Liver (tissue), 9 donors: Measurements from ENCODE around the gene RHEB. TPM values are rescaled to one million over a fixed set of nuclear protein-coding genes. Genes with fewer than 3 reads are reported as not detected.

Experiments used
- DNase-seq: peaks from one replicate; pipeline ENCODE4 v3.0.0-alpha.2; 2017; ENCODE audit warnings: low spot score
- H3K27ac ChIP-seq, 2 donors: one replicate each; pipeline ENCODE4 v1.7.0; 2013; ENCODE audit warnings: inconsistent platforms in 2 of 2, low read length in 2 of 2, control low read depth in 1 of 2, low read depth in 1 of 2, mild to moderate bottlenecking in 1 of 2
- H3K27me3 ChIP-seq, 4 donors: one replicate each; pipeline versions ENCODE4 v1.6.1 to v1.7.0; 2013; ENCODE audit warnings: low read length in 3 of 4, inconsistent platforms in 1 of 4, mild to moderate bottlenecking in 1 of 4, moderate library complexity in 1 of 4; ENCODE audit not compliant: control insufficient read depth in 4 of 4, insufficient read depth in 4 of 4
- H3K36me3 ChIP-seq, 4 donors: one replicate each; pipeline versions ENCODE4 v1.6.1 to v1.7.0; 2013; ENCODE audit warnings: low read length in 3 of 4, mild to moderate bottlenecking in 3 of 4, low read depth in 1 of 4, moderate library complexity in 1 of 4; ENCODE audit not compliant: control insufficient read depth in 4 of 4, insufficient read depth in 3 of 4
- H3K4me1 ChIP-seq, 4 donors: one replicate each; pipeline versions ENCODE4 v1.6.1 to v1.7.0; 2013; ENCODE audit warnings: low read length in 3 of 4, mild to moderate bottlenecking in 3 of 4, moderate library complexity in 1 of 4; ENCODE audit not compliant: control insufficient read depth in 4 of 4, insufficient read depth in 4 of 4
- H3K4me3 ChIP-seq, 3 donors: one replicate each; pipeline versions ENCODE4 v1.6.1 to v1.7.0; 2013; ENCODE audit warnings: low read length in 3 of 3, control low read depth in 1 of 3, low read depth in 1 of 3, mild to moderate bottlenecking in 1 of 3
- H3K9ac ChIP-seq, 2 donors: one replicate each; pipeline ENCODE4 v1.7.0; 2013; ENCODE audit warnings: low read length in 2 of 2, mild to moderate bottlenecking in 2 of 2, moderate library complexity in 2 of 2, control low read depth in 1 of 2, low read depth in 1 of 2
- H3K9me3 ChIP-seq, 4 donors: one replicate each; pipeline versions ENCODE4 v1.6.1 to v1.7.0; 2013; ENCODE audit warnings: low read length in 3 of 4; ENCODE audit not compliant: control insufficient read depth in 4 of 4
- EGR1 ChIP-seq, 2 donors: IDR thresholded peaks; 2 replicates each; pipeline ENCODE4 v1.6.1; 2016 to 2018; ENCODE audit warnings: antibody characterized with exemption in 2 of 2, low read depth in 2 of 2
- FOXA1 ChIP-seq: IDR thresholded peaks from 2 replicates; pipeline ENCODE4 v1.6.1; 2016; ENCODE audit warnings: antibody characterized with exemption
- FOXA2 ChIP-seq: IDR thresholded peaks from 2 replicates; pipeline ENCODE4 v1.6.1; 2016; ENCODE audit warnings: antibody characterized with exemption
- GABPA ChIP-seq, 2 donors: IDR thresholded peaks in 1 of 2; conservative IDR thresholded peaks in 1 of 2; 2 replicates each; pipeline ENCODE4 v1.6.1; 2016; ENCODE audit warnings: antibody characterized with exemption in 2 of 2, mild to moderate bottlenecking in 1 of 2, moderate library complexity in 1 of 2
- JUND ChIP-seq, 2 donors: IDR thresholded peaks; 2 replicates each; pipeline ENCODE4 v1.6.1; 2016; ENCODE audit warnings: antibody characterized with exemption in 2 of 2
- MAX ChIP-seq: IDR thresholded peaks from 2 replicates; pipeline ENCODE4 v1.6.1; 2016; ENCODE audit warnings: antibody characterized with exemption
- RAD21 ChIP-seq, 2 donors: IDR thresholded peaks; 2 replicates each; pipeline ENCODE4 v1.6.1; 2016; ENCODE audit warnings: antibody characterized with exemption in 2 of 2, mild to moderate bottlenecking in 2 of 2
- REST ChIP-seq: IDR thresholded peaks from 2 replicates; pipeline ENCODE4 v1.6.1; 2016; ENCODE audit warnings: antibody characterized with exemption, mild to moderate bottlenecking
- RXRA ChIP-seq, 2 donors: IDR thresholded peaks; 2 replicates each; pipeline ENCODE4 v1.6.1; 2017 to 2018; ENCODE audit warnings: antibody characterized with exemption in 2 of 2, mild to moderate bottlenecking in 1 of 2
- SP1 ChIP-seq: IDR thresholded peaks from 2 replicates; pipeline ENCODE4 v1.6.1; 2018; ENCODE audit warnings: antibody characterized with exemption, mild to moderate bottlenecking
- TAF1 ChIP-seq: conservative IDR thresholded peaks from 2 replicates; pipeline ENCODE4 v1.6.1; 2016; ENCODE audit warnings: antibody characterized with exemption, mild to moderate bottlenecking
- YY1 ChIP-seq: IDR thresholded peaks from 2 replicates; pipeline ENCODE4 v1.6.1; 2016; ENCODE audit warnings: antibody characterized with exemption, mild to moderate bottlenecking
- ZBTB33 ChIP-seq: IDR thresholded peaks from 2 replicates; pipeline ENCODE4 v1.6.1; 2016; ENCODE audit warnings: antibody characterized with exemption
- WGBS: extraction: QIAGEN DNeasy Blood & Tissue Kit; methylation state at CpG from one replicate; pipeline ENCODE4 v1.1.7; 2013; 5-methylcytosine and 5-hydroxymethylcytosine counted together
- polyA plus RNA-seq, 2 donors: library from polyadenylated mRNA; stranded (reverse) in 1 of 2; unstranded in 1 of 2; fragments of 200-250 nt in 1 of 2; fragments of >200 nt in 1 of 2; fragmentation: Nextera tagmentation in 1 of 2; extraction: Ambion mirVana in 1 of 2; gene quantifications; one replicate each; pipeline versions ENCODE4 v1.2.1 to v1.2.3, GENCODE V29; 2013 to 2015
- total RNA-seq, 2 donors: library from RNA; depleted of rRNA; stranded (reverse); fragments of >200 nt; gene quantifications; one replicate each; pipeline ENCODE4 v1.2.3, GENCODE V29; 2014
- donor health status: healthy.
- donor health status: healthy.
- donor health status: healthy.
- donor health status: healthy.
- donor health status: healthy.

RHEB gene
- total and polyA plus RNA-seq, 4 donors: 29.5 to 59.0 (median 36.5) TPM

- Histone ChIP-seq H3K9ac (no peak overlapping the region), H3K27me3 (no peaks in the 10 kb centered on the region), H3K9me3 (no peaks in the 10 kb centered on the region), H3K4me3 (no peak overlapping the region), H3K27ac (no peak overlapping the region), H3K36me3 (peaks cover 9 to 42% (median 27%) of the 10 kb centered on the region in 4 donors), H3K4me1 (no peaks in the 10 kb centered on the region)
- no peak for DNase-seq
- TF ChIP-seq TAF1 (no peak), FOXA2 (no peak), RAD21 (IDR thresholded peaks at IDR 0.05) (no peak), EGR1 (IDR thresholded peaks at IDR 0.05; ENCODE audit: low read depth in 2 of 2) (no peak), SP1 (no peak), JUND (IDR thresholded peaks at IDR 0.05) (no peak), FOXA1 (no peak), ZBTB33 (no peak), YY1 (no peak), MAX (no peak), GABPA (IDR thresholded peaks at IDR 0.05 in 1 of 2, conservative IDR thresholded peaks at IDR 0.05 in 1 of 2) (no peak), REST (no peak)
- 92% methylated on average over 2 of the region's 2 CpGs for WGBS
Observed at GRCh38 chr7:151470711-151471110, 49.0 kb downstream of the RHEB start.

- TF ChIP-seq MAX (no peak), GABPA (IDR thresholded peaks at IDR 0.05 in 1 of 2, conservative IDR thresholded peaks at IDR 0.05 in 1 of 2) (no peak), YY1 (no peak), RXRA (IDR thresholded peaks at IDR 0.05) (no peak)
- Histone ChIP-seq H3K9me3 (no peaks in the 10 kb centered on the region), H3K9ac (no peak overlapping the region), H3K4me3 (no peak overlapping the region), H3K27ac (no peak overlapping the region), H3K36me3 (peaks cover 9 to 52% (median 34%) of the 10 kb centered on the region in 4 donors), H3K27me3 (no peaks in the 10 kb centered on the region), H3K4me1 (no peaks in the 10 kb centered on the region)
- DNase-seq: no peak
- 75% methylated on average over 5 of the region's 5 CpGs for WGBS
Observed at GRCh38 chr7:151469281-151469680, 50.4 kb downstream of the RHEB start.
